ENCODE data around the gene AOC3. TPM values are rescaled to one million over a fixed set of nuclear protein-coding genes. Genes with fewer than 3 reads are reported as not detected.

AOC3 gene
- total and polyA plus RNA-seq, 2 of the 8 experiments (the other 6 are each of a cell fraction or from before 2014, with no cell fraction given), result 2.5 to 2.7 TPM

- POLR2A ChIA-PET (ENCODE audit: partially characterized antibody), result interaction anchor here (0.6 to 2.8 kb wide), 4 partner anchors 9 to 739 kb away, joined by 3 to 14 read pairs (median 4); partner anchors contain the start of gene AOC2
- H3K18ac ChIP-seq (ENCODE audit: extremely low read depth, low read length), result no peak overlapping the region
- no peak for TF ChIP-seq JUN (IDR thresholded peaks at IDR 0.05; ENCODE audit: low read depth, low read length)
Observed at GRCh38 chr17:42857389-42857788, 6.4 kb downstream of the AOC3 start.

More at GRCh38 chr17:42857389-42857788, 6.4 kb downstream of the AOC3 start:
- Histone ChIP-seq H3K4me3 (ENCODE audit: extremely low read depth in 1 of 4, insufficient read depth in 2 of 4, low read depth in 3 of 4, low read length in 4 of 4) (no peak overlapping the region), H3K23ac (ENCODE audit: insufficient read length) (no peak overlapping the region), H3K4me2 (ENCODE audit: insufficient read depth in 1 of 2, low read depth in 2 of 2, low read length in 2 of 2) (no peak overlapping the region), H2BK5ac (ENCODE audit: low read depth, low read length) (no peak overlapping the region), H3K23me2 (ENCODE audit: low read depth, low read length) (no peaks in the 10 kb centered on the region), H3K79me1 (ENCODE audit: low read depth, low read length) (no peaks in the 10 kb centered on the region; the same call in 1 of the 2 replicates), H2AFZ (ENCODE audit: low read length) (no peak overlapping the region), H4K20me1 (replicated peaks in 1 of 2; ENCODE audit: control insufficient read depth in 1 of 2, insufficient read depth in 2 of 2, low read length in 2 of 2) (no peaks in the 10 kb centered on the region), H3K14ac (ENCODE audit: insufficient read length) (no peak overlapping the region), H3K36me3 (ENCODE audit: control insufficient read depth in 2 of 4, insufficient read depth in 4 of 4, low read length in 3 of 4) (no peaks in the 10 kb centered on the region), H3K4ac (replicated peaks; ENCODE audit: insufficient read length, low read depth, low read length) (no peak overlapping the region), H2BK120ac (replicated peaks; ENCODE audit: low read depth, low read length) (no peak overlapping the region), H2BK12ac (ENCODE audit: low read depth, low read length) (no peak overlapping the region), H3K79me2 (ENCODE audit: control insufficient read depth in 1 of 2, insufficient read depth in 2 of 2, low read length in 2 of 2) (no peaks in the 10 kb centered on the region), H4K91ac (replicated peaks; ENCODE audit: insufficient read length, low read length) (no peak overlapping the region), H3K4me1 (replicated peaks in 1 of 4; ENCODE audit: control insufficient read depth in 3 of 4, insufficient read depth in 4 of 4, low read length in 3 of 4) (no peaks in the 10 kb centered on the region), H2BK15ac (ENCODE audit: low read length) (no peak overlapping the region), H3K27me3 (replicated peaks in 1 of 4; ENCODE audit: control insufficient read depth in 3 of 4, extremely low read depth in 1 of 4, insufficient read depth in 3 of 4, low read length in 3 of 4) (no peaks in the 10 kb centered on the region), H2BK20ac (ENCODE audit: low read length) (no peak overlapping the region), H4K5ac (ENCODE audit: insufficient read length, low read depth, low read length) (no peak overlapping the region), H3K27ac (ENCODE audit: low read depth, low read length) (no peak overlapping the region), H4K8ac (ENCODE audit: extremely low read depth, insufficient read depth, low read length) (no peak overlapping the region), H3K9me3 (ENCODE audit: insufficient read depth in 2 of 2, low read depth in 1 of 2, low read length in 1 of 2) (no peaks in the 10 kb centered on the region), H3K9ac (replicated peaks in 1 of 4; ENCODE audit: extremely low read depth in 1 of 4, low read depth in 3 of 4, low read length in 3 of 4) (no peak overlapping the region), H2AK5ac (ENCODE audit: low read depth, low read length) (no peak overlapping the region), H3K56ac (replicated peaks; ENCODE audit: insufficient read length, low read depth, low read length) (no peak overlapping the region)
- FAIRE-seq, result no peak
- CTCF ChIA-PET (ENCODE audit: partially characterized antibody), result interaction anchor here (1.1 to 6.8 kb wide), 4 partner anchors 12 to 72 kb away, joined by 3 to 55 read pairs (median 6); partner anchors contain the start of genes AOC2 and BECN1
- WGBS, 2 experiments (ENCODE audit: extremely low coverage in 1 of 2, insufficient coverage in 1 of 2, insufficient read length in 1 of 2, insufficient replicate concordance in 2 of 2, low coverage in 1 of 2, low lambda C conversion rate in 2 of 2, missing lambda C conversion rate in 1 of 2), result 86% methylated on average over 1 of the region's 1 CpG; no CpG with 5 or more reads in 1 of the 2 experiments
- no peak for DNase-seq (ENCODE audit: low read depth in 1 of 2, low spot score in 2 of 2)

Measured in H1 (cell line).